ENCODE measurements around the gene AP1G1. TPM values are rescaled to one million over a fixed set of nuclear protein-coding genes. Genes with fewer than 3 reads are reported as not detected.

AP1G1 gene
- total and polyA plus RNA-seq, 12 donors: 22.8 to 132 (median 82.8) TPM

DNA sequence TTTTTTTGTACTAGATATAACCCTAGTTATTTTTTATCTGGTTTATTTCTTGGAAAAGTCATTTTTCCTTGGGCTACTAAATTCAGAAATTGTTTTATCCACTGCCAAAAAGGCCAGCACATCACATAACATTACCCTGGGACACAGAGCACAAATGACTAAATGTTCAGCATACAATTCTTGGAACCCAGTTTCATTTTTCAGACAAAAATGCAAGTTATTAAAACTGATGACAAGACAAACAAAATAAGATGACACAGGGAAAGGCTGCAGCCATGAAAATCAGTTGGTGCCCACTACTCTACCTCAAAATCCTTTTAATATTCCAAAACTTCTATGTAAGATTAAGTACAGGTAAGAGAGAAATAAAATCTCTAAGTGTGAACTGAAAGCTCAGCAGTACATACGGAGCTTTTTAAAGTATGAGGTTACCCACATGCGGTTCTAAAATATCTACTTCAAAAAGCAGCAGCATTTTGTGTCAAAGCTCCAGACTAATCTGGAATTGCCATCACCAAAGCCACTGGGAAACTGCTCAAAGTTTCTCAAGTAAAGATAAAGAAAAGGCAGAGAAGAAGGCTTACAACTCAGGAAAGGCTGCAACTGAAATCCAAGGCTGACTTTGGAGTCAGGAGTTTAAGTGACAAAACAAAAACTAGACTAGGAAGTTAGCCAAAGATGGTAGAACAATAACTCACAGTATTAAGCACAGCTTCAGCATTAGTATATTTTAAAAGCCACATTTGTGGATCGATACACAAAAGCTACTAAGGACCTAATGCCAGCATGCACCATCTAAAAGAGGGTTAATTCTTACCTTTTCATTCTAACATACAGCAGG, 41.4 kb downstream of the AP1G1 start:
- peak overlapping the region; percentile 33 to 74 (median 69) for H3K27ac ChIP-seq
- no peaks in the 10 kb centered on the region for H3K27me3 ChIP-seq
- 47 to 56% (median 51%) methylated on average over 3 of the region's 3 CpGs for WGBS, 4 donors
- no peak for DNase-seq
- intact Hi-C loops (cut with DNase I): no loop called here
- H3K36me3 ChIP-seq (replicated peaks in 1 of 2): peaks cover 0 to 38% of the 10 kb centered on the region in 2 donors
- H3K9me3 ChIP-seq (replicated peaks in 1 of 3): no peaks in the 10 kb centered on the region
- H3K4me1 ChIP-seq (replicated peaks in 1 of 2): peaks cover 27 to 34% of the 10 kb centered on the region in 2 donors
- TF ChIP-seq, protein P1, sequence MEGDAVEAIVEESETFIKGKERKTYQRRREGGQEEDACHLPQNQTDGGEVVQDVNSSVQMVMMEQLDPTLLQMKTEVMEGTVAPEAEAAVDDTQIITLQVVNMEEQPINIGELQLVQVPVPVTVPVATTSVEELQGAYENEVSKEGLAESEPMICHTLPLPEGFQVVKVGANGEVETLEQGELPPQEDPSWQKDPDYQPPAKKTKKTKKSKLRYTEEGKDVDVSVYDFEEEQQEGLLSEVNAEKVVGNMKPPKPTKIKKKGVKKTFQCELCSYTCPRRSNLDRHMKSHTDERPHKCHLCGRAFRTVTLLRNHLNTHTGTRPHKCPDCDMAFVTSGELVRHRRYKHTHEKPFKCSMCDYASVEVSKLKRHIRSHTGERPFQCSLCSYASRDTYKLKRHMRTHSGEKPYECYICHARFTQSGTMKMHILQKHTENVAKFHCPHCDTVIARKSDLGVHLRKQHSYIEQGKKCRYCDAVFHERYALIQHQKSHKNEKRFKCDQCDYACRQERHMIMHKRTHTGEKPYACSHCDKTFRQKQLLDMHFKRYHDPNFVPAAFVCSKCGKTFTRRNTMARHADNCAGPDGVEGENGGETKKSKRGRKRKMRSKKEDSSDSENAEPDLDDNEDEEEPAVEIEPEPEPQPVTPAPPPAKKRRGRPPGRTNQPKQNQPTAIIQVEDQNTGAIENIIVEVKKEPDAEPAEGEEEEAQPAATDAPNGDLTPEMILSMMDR (IDR thresholded peaks at IDR 0.05): no peak
- peak in 1 of 2 donors; percentile 27 for TF ChIP-seq POLR2A (IDR thresholded peaks at IDR 0.05)
- peak overlapping the region in 2 of 4 donors; percentile 7 to 16 for H3K4me3 ChIP-seq

DNA sequence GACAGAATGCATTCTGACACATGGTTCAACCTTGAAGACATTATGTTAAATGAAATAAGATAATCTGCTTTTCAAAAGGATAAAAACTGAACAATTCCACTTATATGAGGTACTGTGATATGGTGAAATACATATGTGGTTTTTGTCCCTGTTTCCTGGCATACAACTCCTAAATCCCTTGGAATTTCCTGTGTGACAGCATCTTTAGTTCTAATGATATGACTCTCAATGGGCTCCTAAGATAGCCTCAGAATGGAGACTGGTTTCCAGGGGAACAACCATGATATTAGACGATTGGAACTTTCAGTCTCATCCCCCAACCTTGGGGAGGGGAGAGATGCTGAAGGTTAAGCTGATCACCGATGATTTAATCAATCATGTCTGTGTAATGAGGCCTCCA, 46.4 kb downstream of the AP1G1 start:
- peaks cover 19 to 29% of the 10 kb centered on the region in 2 donors for H3K4me1 ChIP-seq (replicated peaks in 1 of 2)
- H3K4me3 ChIP-seq: no peak overlapping the region
- no peak for DNase-seq
- 52 to 79% (median 61%) methylated on average over 2 of the region's 2 CpGs for WGBS, 4 donors
- H3K36me3 ChIP-seq (replicated peaks in 1 of 2): peaks cover 0 to 60% of the 10 kb centered on the region in 2 donors
- H3K27ac ChIP-seq: peak overlapping the region in 1 of 5 donors; percentile 6
- no peaks in the 10 kb centered on the region for H3K27me3 ChIP-seq
- no peaks in the 10 kb centered on the region for H3K9me3 ChIP-seq (replicated peaks in 1 of 3)
- intact Hi-C loops (cut with DNase I): no loop called here
- no peak for TF ChIP-seq POLR2A (IDR thresholded peaks at IDR 0.05)
- TF ChIP-seq, protein P1 (IDR thresholded peaks at IDR 0.05): no peak

DNA sequence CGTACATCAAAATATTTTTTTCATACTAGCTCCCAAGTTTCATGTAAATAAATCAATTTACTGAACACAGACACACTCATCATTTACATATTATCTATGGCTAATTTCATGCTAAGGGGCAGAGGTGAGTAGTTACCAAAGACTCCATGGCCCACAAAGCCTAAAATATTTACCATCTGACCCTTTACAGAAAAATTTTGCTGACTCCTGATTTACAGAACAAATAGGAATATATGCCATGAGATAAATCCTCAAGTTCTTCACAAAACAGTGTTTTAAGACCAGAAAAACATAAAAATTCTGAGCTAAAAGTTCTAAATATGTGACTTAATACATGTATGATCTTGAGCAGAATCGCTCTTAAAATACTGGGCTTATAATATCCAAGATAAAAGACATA, 47.5 kb downstream of the AP1G1 start:
- H3K9me3 ChIP-seq (replicated peaks in 1 of 3): no peaks in the 10 kb centered on the region
- peaks cover 11 to 20% of the 10 kb centered on the region in 2 donors for H3K4me1 ChIP-seq (replicated peaks in 1 of 2)
- H3K4me3 ChIP-seq: no peak overlapping the region
- 93 to 99% (median 96%) methylated on average over 2 of the region's 2 CpGs for WGBS, 4 donors
- no peak for DNase-seq
- H3K36me3 ChIP-seq (replicated peaks in 1 of 2): peaks cover 0 to 71% of the 10 kb centered on the region in 2 donors
- H3K27me3 ChIP-seq: no peaks in the 10 kb centered on the region
- TF ChIP-seq, protein P1 (IDR thresholded peaks at IDR 0.05): no peak
- TF ChIP-seq POLR2A (IDR thresholded peaks at IDR 0.05): no peak
- intact Hi-C loops (cut with DNase I): no loop called here
- no peak overlapping the region for H3K27ac ChIP-seq

DNA sequence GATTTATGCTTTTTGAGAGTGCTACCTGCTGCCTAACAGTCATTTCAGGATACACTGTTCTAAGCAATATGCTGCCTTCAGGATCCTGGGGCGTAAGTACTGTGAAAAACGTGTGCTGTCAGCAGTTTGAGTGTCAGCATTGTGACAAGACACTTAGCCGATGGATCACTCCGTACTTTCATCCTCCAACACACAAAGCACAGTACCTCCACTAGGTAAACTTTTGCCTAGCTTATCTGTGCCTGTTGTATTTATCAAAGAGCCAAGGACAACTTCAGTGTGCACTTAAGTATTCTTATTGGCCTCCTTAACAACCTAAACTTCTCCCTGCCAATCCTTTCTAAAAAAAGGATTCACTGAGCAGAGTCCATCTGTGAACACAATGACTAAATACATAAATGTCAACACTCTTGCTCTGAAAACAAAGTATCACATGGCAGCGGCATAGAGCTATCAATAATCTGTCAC, 50.3 kb downstream of the AP1G1 start:
- intact Hi-C loops (cut with DNase I): no loop called here
- 43 to 62% (median 55%) methylated on average over 4 to 5 of the region's 5 CpGs for WGBS, 4 donors
- no peaks in the 10 kb centered on the region for H3K27me3 ChIP-seq
- TF ChIP-seq, protein P1 (IDR thresholded peaks at IDR 0.05): no peak
- no peak for TF ChIP-seq POLR2A (IDR thresholded peaks at IDR 0.05)
- H3K9me3 ChIP-seq (replicated peaks in 1 of 3): no peaks in the 10 kb centered on the region
- no peak overlapping the region for H3K4me3 ChIP-seq
- peaks cover 0 to 13% of the 10 kb centered on the region in 2 donors for H3K4me1 ChIP-seq (replicated peaks in 1 of 2)
- DNase-seq: no peak
- H3K27ac ChIP-seq: peak overlapping the region in 2 of 5 donors; percentile 18 to 40
- peaks cover 0 to 85% of the 10 kb centered on the region in 2 donors for H3K36me3 ChIP-seq (replicated peaks in 1 of 2)
